ENCODE measurements around the gene PAWR. TPM values are rescaled to one million over a fixed set of nuclear protein-coding genes. Genes with fewer than 3 reads are reported as not detected.

The PAWR gene
- total and polyA plus RNA-seq, 2 experiments from 2014 or later = 149 to 180 TPM

DNA sequence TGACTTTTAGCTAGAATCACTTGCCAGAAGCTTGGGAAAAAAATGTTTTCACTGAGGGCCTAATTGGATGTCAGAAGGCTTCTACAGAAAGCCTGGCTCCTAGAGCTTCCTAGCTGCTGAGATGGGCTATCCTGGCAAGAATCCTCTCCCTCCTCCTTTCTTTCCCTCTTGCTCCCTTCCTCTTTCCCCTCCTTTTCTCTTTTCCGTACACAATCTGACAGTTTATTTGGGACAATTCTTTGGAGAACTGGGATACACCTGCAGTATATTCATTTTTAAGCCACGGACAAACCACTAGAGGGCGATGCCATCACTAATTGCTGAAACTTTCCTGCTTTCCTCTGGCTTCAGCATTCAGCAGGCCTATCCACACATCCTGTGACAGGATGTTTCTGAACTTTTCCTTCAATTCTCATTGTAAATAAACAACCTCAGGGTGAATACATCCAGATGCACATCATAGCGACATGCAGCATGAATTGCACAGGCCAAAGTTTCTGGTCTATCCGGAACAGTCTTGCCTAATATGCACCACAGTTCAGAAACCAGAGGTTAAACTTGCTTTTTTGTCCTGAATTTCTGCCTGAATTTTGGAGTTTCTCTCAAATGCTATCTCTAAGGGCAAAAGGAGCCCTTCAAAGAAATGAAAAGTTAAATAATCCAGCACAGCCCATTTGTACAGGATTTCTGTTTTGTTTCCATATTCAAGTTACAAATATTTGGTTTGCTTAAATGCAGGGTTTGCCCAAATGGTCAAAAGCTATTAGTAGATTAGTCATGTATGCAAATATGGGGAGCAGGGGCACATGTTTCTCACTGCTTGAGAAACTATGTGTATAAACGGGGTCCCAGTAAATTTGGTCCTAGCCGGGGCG, 142.8 kb downstream of the PAWR start:
- ATAC-seq (peak; percentile 40), DNase-seq (ENCODE audit: low spot score) (peak; percentile 85)
- Histone ChIP-seq H3K27ac (ENCODE audit: low read depth) (peak overlapping the region; percentile 98), H3K9me2 (ENCODE audit: insufficient read depth) (no peaks in the 10 kb centered on the region), H3F3A (replicated peaks; ENCODE audit: low read depth) (peaks cover 9% of the 10 kb centered on the region), H2AFZ (no peak overlapping the region), H3K4me1 (ENCODE audit: insufficient read depth) (peaks cover 51% of the 10 kb centered on the region), H3K4me2 (peak overlapping the region; percentile 49), H3K27me3 (ENCODE audit: insufficient read depth) (no peaks in the 10 kb centered on the region), H3K4me3 (0 out of 2 replicates have a peak overlapping the region, but pooled peaks have one; percentile 6), H3K36me3 (ENCODE audit: insufficient read depth) (no peaks in the 10 kb centered on the region), H4K20me1 (replicated peaks; ENCODE audit: insufficient read depth) (no peaks in the 10 kb centered on the region), H3K79me2 (replicated peaks; ENCODE audit: insufficient read depth) (0 out of 2 replicates have a peak, but pooled peaks cover 3% of the 10 kb centered on the region)
- H3K4me3 Mint-ChIP-seq = peak overlapping the region; percentile 51
- peak; percentile 66; the same call in 1 of the 2 replicates for TF ChIP-seq NANOG (IDR thresholded peaks at IDR 0.05; ENCODE audit: borderline replicate concordance)
- TF ChIP-seq, protein P1, sequence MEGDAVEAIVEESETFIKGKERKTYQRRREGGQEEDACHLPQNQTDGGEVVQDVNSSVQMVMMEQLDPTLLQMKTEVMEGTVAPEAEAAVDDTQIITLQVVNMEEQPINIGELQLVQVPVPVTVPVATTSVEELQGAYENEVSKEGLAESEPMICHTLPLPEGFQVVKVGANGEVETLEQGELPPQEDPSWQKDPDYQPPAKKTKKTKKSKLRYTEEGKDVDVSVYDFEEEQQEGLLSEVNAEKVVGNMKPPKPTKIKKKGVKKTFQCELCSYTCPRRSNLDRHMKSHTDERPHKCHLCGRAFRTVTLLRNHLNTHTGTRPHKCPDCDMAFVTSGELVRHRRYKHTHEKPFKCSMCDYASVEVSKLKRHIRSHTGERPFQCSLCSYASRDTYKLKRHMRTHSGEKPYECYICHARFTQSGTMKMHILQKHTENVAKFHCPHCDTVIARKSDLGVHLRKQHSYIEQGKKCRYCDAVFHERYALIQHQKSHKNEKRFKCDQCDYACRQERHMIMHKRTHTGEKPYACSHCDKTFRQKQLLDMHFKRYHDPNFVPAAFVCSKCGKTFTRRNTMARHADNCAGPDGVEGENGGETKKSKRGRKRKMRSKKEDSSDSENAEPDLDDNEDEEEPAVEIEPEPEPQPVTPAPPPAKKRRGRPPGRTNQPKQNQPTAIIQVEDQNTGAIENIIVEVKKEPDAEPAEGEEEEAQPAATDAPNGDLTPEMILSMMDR (conservative IDR thresholded peaks at IDR 0.05; ENCODE audit: low read depth in 2 of 2) = peak; percentile 84 to 99
- TF ChIP-seq CREB1 (CRISPR knock-in tag; IDR thresholded peaks at IDR 0.05; ENCODE audit: low read depth) = no peak
- TF ChIP-seq EZH2 (IDR thresholded peaks at IDR 0.05; ENCODE audit: low read depth, unreplicated experiment) = no peak
- TF ChIP-seq POLR2AphosphoS5 (IDR thresholded peaks at IDR 0.05; ENCODE audit: low read depth) = peak; percentile 38; the same call in 1 of the 2 replicates
- TF ChIP-seq ZNF331 (CRISPR knock-in tag; IDR thresholded peaks at IDR 0.05; ENCODE audit: low read depth) = no peak
- TF ChIP-seq, protein P2, sequence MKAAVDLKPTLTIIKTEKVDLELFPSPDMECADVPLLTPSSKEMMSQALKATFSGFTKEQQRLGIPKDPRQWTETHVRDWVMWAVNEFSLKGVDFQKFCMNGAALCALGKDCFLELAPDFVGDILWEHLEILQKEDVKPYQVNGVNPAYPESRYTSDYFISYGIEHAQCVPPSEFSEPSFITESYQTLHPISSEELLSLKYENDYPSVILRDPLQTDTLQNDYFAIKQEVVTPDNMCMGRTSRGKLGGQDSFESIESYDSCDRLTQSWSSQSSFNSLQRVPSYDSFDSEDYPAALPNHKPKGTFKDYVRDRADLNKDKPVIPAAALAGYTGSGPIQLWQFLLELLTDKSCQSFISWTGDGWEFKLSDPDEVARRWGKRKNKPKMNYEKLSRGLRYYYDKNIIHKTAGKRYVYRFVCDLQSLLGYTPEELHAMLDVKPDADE (IDR thresholded peaks at IDR 0.05) = peak; percentile 79; the same call in 1 of the 2 replicates
- H3K9me3 Mint-ChIP-seq = peaks cover 4% of the 10 kb centered on the region
- H3K27ac Mint-ChIP-seq = peak overlapping the region; percentile 99
- H3K36me3 Mint-ChIP-seq (ENCODE audit: low read depth) = peaks cover 23% of the 10 kb centered on the region
- peaks cover 72% of the 10 kb centered on the region for H3K4me1 Mint-ChIP-seq
- H3K27me3 Mint-ChIP-seq (ENCODE audit: insufficient read depth, low read depth, poor library complexity) = peaks cover 6% of the 10 kb centered on the region

DNA sequence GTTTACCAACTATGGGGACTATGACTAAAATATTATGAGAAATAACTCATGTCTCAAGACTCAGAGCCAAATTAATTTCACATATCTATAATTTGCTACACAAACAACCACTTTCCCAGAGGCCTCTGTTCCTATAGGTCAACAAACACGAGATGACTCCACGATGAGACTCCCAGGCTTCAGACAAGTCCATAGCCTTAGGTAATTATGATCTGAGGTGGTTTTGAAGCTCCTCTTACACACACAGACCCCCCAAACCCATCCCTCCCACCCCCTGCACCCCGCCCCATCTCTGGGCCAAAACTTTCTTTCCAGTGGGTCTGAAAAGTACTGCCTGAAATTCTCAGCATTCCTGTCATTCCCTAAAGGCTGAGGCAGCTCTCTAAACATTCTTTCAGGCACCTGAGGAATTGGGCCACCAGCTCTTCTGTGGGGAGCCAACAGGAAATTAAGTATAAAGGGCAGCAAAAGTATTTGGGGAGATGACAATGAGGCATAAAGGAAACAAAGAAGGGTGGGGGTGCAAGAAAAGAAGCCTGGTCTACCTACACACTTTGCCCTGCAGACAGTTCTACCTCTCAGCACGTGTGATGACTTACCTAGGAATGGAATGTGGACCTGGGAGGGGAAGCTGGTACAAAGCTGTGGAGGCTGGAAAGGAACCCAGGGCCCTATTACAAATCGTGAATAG, 143.6 kb downstream of the PAWR start:
- H3K27ac ChIP-seq (ENCODE audit: low read depth) = peak overlapping the region; percentile 100
- TF ChIP-seq NANOG (IDR thresholded peaks at IDR 0.05; ENCODE audit: borderline replicate concordance) = peak; percentile 89
- TF ChIP-seq POLR2AphosphoS5 (IDR thresholded peaks at IDR 0.05; ENCODE audit: low read depth) = peak; percentile 26; the same call in 1 of the 2 replicates
- TF ChIP-seq, protein P2 (IDR thresholded peaks at IDR 0.05) = peak; percentile 79
- no peak for TF ChIP-seq ZNF331 (CRISPR knock-in tag; IDR thresholded peaks at IDR 0.05; ENCODE audit: low read depth)
- TF ChIP-seq CREB1 (CRISPR knock-in tag; IDR thresholded peaks at IDR 0.05; ENCODE audit: low read depth) = peak; percentile 47

More for the DNA sequence above, 143.6 kb downstream of the PAWR start:
- peaks cover 77% of the 10 kb centered on the region for H3K4me1 Mint-ChIP-seq
- no peaks in the 10 kb centered on the region for H3K36me3 ChIP-seq (ENCODE audit: insufficient read depth)
- ATAC-seq = peak; percentile 89
- DNase-seq (ENCODE audit: low spot score) = peak; percentile 98
- H3K27ac Mint-ChIP-seq = peak overlapping the region; percentile 99
- peak overlapping the region; percentile 15 for H3K4me2 ChIP-seq
- no peak overlapping the region for H2AFZ ChIP-seq
- peak overlapping the region; percentile 4; the same call in 2 of the 3 replicates for H3K4me3 Mint-ChIP-seq
- no peaks in the 10 kb centered on the region for H4K20me1 ChIP-seq (replicated peaks; ENCODE audit: insufficient read depth)
- peaks cover 23% of the 10 kb centered on the region for H3K36me3 Mint-ChIP-seq (ENCODE audit: low read depth)
- peaks cover 9% of the 10 kb centered on the region for H3F3A ChIP-seq (replicated peaks; ENCODE audit: low read depth)
- H3K27me3 Mint-ChIP-seq (ENCODE audit: insufficient read depth, low read depth, poor library complexity) = peaks cover 6% of the 10 kb centered on the region
- H3K9me2 ChIP-seq (ENCODE audit: insufficient read depth) = no peaks in the 10 kb centered on the region
- peaks cover 51% of the 10 kb centered on the region for H3K4me1 ChIP-seq (ENCODE audit: insufficient read depth)
- H3K27me3 ChIP-seq (ENCODE audit: insufficient read depth) = no peaks in the 10 kb centered on the region
- peaks cover 4% of the 10 kb centered on the region; the same call in 2 of the 3 replicates for H3K9me3 Mint-ChIP-seq
- H3K79me2 ChIP-seq (replicated peaks; ENCODE audit: insufficient read depth) = 0 out of 2 replicates have a peak, but pooled peaks cover 4% of the 10 kb centered on the region
- H3K4me3 ChIP-seq = no peak overlapping the region
